Right lobe of liver (tissue), 4 donors: ENCODE measurements around the gene MADCAM1.

Experiments
- POLR2A ChIP-seq: fragments of 450-650 bp; IDR thresholded peaks from one replicate; pipeline ENCODE4 v1.6.1; 2017; ENCODE audit warnings: antibody characterized with exemption, mild to moderate bottlenecking
- TF ChIP-seq, protein P1 (sequence below), 4 donors: fragments of 200-600 bp in 3 of 4; fragments of 450-650 bp in 1 of 4; IDR thresholded peaks; one replicate each; pipeline versions ENCODE4 v1.5.1 to v1.8.0; 2016 to 2022; ENCODE audit warnings: antibody characterized with exemption in 4 of 4, mild to moderate bottlenecking in 2 of 4
- donor health status: DM: no; HTN: no; CAD: no.
- donor health status: DM: no; HTN: no; CAD: no.
- donor health status: DM: no; HTN: yes; CAD: no.

DNA sequence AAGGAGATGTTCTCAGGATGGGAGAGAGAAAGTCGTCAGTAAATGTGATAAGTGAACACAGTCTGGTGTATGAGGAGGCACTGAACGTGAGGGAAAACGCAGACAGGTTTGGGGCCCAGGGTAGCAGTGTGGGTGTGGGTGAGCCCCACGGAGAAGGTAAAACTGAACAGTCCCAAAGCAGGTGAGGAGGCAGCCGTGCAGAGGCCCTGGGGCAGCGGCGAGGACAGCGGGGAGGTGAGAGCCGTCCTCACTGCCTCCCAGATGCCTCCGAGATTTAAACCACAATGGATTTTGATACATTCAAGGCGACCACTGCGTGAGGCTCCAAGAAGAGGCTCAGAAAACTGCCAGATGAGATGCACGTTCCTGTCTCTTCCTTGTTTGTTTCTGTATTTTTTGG is 20.9 kb upstream of the MADCAM1 start:
- TF ChIP-seq POLR2A: no peak
- TF ChIP-seq, protein P1, sequence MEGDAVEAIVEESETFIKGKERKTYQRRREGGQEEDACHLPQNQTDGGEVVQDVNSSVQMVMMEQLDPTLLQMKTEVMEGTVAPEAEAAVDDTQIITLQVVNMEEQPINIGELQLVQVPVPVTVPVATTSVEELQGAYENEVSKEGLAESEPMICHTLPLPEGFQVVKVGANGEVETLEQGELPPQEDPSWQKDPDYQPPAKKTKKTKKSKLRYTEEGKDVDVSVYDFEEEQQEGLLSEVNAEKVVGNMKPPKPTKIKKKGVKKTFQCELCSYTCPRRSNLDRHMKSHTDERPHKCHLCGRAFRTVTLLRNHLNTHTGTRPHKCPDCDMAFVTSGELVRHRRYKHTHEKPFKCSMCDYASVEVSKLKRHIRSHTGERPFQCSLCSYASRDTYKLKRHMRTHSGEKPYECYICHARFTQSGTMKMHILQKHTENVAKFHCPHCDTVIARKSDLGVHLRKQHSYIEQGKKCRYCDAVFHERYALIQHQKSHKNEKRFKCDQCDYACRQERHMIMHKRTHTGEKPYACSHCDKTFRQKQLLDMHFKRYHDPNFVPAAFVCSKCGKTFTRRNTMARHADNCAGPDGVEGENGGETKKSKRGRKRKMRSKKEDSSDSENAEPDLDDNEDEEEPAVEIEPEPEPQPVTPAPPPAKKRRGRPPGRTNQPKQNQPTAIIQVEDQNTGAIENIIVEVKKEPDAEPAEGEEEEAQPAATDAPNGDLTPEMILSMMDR (IDR thresholded peaks at IDR 0.05): no peak
